ENCODE measurements around the gene ZDHHC14.

GRCh38 chr6:157361886-157362285 is 19.1 kb upstream of the ZDHHC14 start:
- TF ChIP-seq CTCF (IDR thresholded peaks at IDR 0.05) (no peak), POLR2A (IDR thresholded peaks at IDR 0.05; ENCODE audit: low read depth) (no peak), POLR2AphosphoS5 (IDR thresholded peaks at IDR 0.05) (no peak), EP300 (IDR thresholded peaks at IDR 0.05) (no peak)
